GM18868 (cell line): ENCODE data around the gene CMTM7.
A peak's percentile ranks its signal among the peaks of the same experiment; 100 is the strongest.
"Not testable (repeated sequence)": the region's sequence is repeated elsewhere in the genome, so short reads cannot be mapped to it uniquely, and the experiment has no call there.

Experiments used
- ATAC-seq: cut with Tn5 transposase; IDR thresholded peaks from one replicate; pipeline ENCODE4 v1.9.1; 2021; ENCODE audit warnings: mild to moderate bottlenecking, moderate library complexity; ENCODE audit not compliant: unreplicated experiment

The CMTM7 gene

DNA sequence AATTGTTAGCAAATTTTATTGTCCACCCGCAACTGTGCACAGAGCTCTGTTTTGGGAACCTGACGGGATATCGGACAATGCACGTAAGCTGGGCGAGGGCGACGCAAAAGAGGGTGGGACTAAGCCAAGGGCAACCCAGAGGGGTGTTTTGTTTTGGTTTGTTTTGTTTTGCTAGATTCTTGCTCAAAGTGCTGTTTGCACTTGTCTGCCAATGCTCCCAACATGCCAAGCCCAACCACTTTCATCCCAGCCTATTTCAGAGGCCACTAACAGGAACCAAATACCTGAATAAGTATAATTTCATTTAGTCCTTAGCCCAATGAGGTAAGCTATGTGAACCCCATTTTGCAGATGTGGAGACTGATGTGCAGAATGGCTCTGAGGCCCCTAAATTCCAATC lies 9.7 kb upstream of the CMTM7 start:
- no peak for ATAC-seq

DNA sequence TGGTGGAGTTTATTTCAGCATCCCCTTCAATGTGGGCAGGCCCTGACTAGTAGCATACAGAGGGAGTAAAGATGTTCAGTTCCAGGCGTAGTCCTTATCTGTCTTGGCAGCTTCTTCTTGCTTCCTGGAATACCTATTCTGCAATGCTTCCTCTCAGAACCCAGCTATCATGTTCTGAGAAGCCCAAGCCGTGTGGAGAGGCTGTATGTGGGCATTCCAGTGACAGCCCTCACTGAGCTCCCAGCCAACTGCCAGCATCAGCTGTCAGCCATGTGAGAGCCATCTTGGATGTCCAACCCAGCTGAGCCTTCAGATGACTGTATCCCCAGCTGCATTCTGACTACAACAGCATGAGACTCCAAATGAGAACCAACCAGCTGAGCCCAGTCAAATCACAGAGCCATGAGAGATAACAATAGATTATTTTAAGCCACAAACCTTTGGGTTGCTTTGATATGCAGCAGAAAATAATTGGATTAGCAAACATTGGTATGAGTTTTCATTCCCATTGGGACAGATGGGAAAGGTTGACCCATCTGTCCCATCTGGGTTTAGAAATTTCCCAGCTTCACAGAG lies 8.4 kb upstream of the CMTM7 start:
- ATAC-seq, result no peak

DNA sequence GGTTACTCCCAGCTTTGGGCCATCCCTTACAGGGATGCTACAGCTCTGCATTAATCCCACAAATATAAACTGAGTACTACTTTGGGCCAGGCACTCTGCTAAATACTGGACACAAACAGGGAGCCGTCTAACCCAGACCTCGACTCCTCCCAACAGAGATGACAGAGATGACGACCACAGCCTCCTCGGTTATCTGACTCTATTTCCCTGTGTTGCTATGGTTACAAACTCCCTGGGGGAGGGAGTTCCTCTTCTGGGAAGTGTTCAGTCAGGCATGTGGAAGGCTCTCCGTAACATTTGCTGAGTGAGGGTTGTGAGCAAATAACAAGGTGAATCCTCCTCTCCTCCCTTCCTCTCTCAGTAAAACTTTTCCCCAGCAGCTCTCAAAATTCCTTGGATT lies 6.7 kb upstream of the CMTM7 start:
- no peak for ATAC-seq

DNA sequence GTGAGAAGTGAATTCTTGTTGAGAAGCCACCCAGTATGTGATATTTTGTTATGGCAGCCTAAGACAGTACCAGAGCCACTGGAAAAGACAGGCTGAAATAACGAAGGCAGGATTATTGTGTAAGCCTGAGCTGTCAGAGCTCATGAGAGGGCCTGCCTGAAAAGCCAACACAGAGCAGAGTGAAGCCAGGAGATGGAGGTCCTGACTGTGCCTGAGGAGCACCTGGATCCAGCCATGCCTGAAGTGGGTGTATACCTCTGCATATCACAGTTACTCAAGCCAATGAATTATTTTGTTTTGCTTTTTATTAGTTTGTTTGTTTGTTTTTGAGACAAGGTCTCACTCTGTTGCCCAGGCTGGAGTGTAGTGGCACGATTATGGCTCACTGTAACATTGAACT lies 4.1 kb upstream of the CMTM7 start:
- no peak for ATAC-seq

DNA sequence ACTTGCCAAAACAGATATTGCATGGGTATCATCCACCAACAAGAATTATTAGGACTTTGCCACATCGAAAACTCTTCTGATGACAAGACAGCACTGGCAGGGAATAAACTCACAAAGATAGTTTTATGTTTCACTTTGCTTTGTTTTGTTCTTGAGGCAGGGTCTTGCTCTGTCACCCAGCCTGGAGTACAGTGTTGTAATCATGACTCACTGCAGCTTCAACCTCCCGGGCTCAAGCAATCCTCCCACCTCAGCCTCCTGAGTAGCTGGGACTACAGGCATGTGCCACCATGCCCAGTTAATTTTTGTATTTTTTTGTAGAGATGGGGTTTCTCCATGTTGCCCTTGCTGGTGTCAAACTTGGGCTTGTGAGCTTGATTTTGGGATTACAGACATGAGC lies 2.1 kb upstream of the CMTM7 start:
- not testable (repeated sequence) for ATAC-seq

DNA sequence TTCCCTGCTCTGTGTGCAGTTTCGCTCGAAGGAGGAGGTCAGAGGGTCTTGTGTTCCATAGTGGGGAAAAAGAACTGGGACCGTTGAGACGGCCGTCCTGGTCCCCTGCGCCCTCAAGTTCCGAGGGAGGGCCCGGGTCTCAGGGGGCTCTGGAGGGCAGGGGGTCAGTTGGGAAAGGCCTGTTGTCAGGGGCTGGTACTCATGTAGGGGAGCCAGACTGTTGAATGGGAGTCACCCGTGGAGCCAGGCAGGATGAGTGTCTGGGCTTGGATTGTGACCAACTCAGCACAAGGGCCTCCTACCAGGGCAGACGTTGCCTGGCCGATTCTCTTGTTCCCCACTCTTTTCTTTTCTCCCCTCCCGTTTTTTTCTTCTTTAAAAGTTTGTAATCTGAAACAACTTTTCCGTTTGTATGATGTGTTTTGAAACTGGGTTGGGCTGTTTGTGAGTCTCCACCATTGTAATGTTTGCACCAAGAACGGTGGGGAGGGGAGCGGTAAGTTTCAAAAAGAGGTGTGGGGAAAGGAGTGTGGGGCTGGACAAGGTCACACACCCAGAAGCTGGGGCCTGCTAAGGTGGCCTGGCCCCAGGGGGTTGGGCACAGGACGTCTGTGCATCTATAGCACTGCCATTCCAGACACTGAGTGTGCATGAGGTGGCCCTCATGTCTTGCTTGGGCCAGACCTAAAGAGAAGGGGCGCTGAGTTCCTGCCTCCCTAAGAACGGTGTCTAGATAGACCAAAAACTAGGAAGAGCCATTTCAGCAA lies 1.1 kb downstream of the CMTM7 start:
- ATAC-seq, result no peak

DNA sequence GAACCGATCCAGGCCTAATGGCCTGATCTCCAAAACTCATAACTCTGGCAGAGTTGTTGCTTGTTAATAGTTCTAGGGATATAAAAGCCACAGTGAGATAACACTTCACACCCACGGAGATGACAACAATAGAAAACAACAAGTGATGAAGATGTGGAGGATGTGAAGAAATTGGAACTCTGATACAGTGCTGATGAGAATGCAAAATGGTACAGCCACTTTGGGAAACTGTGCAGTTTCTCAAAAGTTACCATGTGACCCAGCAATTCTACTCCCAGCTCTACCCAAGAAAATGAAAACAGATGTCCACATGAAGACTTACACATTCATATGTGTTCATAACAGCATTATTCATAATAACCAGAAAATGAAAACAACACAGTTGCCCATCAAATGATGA lies 3.8 kb downstream of the CMTM7 start:
- ATAC-seq, result no peak

DNA sequence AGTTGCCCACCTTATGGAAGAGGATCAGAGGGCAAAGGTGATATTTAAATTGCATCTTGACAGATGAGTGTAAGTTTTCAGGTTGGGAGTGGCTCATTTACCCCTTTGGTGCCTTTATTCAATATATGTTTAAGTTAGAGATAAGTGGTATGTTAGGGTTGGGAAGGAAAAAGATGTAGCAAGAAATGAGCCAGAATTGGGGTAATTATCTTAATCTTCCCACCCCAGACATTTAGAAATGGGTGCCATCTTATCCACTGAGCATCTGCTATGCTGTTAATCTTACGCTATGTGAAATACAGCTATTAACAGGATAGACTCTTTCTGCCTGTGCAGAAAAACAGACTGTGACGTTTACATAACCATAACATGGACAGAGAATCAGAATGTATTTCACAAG lies 6.3 kb downstream of the CMTM7 start:
- no peak for ATAC-seq

DNA sequence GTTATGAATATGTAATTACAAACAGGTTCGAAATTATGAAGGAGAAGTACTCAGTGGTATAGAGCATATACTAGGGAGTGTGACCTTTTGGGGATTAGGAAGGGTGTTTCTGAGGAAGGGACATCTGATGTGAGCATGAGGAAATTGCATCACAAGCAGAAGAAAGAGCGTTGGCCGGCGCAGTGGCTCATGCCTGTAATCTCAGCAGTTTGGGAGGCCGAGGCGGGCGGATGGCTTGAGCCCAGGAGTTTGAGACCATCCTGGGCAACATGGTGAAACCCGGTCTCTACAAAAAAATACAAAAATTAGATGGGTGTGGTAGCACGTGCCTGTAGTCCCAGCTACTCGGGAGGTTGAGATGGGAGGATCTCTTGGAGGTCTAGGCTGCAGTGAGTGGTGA lies 6.9 kb downstream of the CMTM7 start:
- no peak for ATAC-seq

DNA sequence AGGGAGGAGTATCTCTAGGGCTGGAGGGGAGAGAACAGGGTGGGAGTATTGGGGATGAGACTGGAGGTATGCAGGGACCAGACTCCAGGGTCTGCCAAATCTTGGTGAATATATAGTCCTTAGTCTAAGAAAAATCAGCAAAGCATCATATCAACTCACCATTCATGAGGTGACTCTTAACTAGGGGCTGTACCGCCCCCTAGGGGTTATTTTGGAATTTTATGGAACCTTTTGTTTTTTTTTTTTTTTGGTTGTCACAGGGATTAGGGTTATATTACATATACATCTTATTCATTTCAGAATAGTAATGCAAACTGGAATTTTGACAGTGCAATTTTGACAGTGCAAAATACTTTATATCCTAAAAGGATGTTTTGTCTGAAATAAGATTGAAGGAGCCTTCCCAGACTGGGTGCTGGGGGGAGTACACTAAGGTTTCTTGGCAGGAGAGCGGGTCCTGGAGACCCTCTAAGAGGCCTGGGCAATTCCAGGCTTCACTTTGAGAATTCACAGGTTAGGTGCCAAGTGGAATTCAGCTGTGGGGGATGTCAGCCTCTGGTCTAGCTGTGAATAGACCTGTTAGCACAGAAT lies 7.5 kb downstream of the CMTM7 start:
- ATAC-seq, result no peak

DNA sequence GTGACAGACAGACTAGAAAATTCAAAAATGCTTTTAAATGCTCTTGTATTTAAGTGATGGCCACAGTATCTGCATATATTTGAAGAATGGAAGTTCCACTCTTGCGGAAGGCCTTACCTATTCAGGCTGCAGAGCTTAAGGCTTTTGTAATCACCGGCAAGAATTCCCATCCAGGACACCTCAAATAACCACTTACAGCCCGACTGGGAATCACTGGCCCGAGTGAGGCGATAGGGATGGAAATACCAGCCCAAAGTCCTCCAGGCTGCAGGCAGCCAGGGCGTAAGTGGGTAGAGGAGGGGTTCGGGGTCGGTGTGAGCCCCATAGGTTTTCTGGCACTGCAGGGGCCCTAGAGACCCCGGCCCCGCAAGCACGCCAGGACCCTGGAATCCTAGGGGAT lies 9.5 kb downstream of the CMTM7 start:
- ATAC-seq, result peak; percentile 19

DNA sequence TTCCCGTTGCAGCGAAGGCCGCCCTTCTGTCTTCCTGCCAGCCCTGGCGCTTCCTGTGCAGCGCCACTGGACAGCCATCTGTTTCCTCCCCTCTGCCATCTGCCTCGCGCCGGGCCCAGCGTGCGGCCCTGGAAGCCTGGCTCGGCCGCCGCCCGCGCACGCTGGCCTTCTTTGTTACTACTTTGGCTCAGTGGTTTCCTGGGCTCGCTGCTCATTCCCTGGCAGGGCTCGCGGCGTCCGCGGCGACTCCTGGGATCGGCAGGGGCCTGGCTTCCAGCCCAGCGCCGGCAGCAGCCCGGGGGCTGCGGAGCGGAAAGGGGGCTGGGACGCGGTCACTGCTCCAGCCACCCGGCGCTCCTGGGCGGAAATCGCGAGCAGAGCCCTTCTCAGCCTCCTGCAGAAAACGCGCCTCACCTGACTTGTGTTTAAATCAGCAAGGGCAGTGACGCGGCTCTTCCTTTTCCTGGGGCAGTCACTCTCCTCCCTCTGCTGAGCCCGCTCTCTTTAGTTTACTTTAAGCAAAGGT lies 10.0 kb downstream of the CMTM7 start:
- peak; percentile 64 for ATAC-seq

DNA sequence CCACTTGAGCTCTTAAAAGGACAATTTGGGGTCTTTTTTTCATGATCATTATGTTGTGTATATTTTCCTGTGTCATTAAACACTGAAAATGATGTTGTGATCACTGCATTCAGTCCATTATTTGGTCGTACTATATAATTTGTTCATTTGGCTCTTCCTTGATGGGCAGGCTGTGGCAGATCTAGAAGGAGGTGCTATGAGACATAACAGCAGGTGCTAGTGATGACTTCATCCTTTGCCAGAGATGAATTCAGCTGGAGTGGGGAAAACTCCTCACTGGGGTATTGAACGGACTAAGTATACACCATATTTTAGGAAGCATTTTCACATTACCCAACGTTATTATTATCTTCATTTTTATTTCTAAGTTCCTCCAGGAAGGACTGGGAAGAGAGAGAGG lies 12.0 kb downstream of the CMTM7 start:
- no peak for ATAC-seq

DNA sequence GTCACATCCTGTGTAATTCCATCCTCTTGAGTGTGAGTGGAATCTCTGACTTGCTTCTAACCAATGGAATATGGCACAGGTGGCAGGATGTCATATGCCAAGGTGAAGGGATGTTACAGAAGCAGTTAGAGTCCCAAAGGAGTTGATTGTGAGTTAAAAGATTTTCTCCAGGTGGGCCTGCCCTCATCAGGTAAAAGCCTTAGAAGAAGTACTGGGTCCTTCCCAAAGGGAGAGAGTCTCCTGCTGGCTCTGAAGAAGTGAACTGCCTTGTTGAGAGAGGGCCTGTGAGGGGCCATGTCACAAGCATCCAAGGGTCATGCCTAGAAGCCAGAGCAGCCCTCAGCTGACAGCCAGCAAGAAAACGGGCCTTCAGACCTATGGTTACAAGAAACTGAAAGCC lies 13.1 kb downstream of the CMTM7 start:
- no peak for ATAC-seq

DNA sequence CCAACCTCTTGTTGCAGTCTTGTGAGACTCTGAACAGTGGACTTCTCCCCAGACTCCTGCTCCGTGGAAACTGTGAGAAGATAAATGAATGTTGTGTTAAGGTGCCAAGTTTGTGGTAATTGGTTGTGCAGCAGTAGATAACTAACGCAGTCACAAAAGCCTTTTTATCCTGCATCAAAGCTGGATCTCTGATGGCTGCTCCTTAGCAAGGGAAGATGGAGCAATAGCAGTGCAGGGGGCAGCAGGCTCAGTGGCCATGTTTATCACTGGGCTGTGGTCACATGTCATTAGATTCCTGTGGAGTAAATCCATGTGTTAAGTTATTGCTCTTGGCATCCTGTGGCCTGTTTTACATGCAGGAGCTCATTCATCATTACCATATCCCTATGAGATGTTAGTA lies 13.5 kb downstream of the CMTM7 start:
- no peak for ATAC-seq

DNA sequence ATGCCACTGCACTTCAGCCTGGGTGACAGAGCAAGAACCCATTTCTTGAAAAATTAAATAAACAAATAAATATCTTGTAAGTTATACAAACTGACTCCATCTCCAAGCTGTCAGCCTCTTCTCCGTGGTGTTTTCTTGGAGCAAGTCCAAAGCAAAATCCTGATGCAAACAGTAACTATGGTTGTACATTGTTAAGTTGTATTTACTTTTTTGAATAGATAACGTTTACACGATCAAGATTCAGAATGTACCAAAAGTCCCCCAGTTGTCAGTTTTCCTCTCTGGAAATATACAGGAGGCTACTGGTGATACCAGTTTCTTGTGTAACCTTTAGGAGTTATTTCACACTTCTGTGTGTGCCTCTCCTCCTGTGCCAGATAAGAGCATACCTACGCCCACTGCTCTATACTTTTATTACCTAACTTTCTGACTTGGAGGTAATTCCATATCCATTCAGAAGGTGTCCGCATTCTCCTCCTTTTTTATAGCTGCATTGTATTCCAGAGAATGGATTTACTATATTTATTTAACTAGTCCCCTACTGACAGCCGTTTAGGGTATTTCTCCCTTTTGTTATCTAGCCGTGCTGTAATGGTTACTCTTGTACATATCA lies 14.2 kb downstream of the CMTM7 start:
- ATAC-seq, result no peak

DNA sequence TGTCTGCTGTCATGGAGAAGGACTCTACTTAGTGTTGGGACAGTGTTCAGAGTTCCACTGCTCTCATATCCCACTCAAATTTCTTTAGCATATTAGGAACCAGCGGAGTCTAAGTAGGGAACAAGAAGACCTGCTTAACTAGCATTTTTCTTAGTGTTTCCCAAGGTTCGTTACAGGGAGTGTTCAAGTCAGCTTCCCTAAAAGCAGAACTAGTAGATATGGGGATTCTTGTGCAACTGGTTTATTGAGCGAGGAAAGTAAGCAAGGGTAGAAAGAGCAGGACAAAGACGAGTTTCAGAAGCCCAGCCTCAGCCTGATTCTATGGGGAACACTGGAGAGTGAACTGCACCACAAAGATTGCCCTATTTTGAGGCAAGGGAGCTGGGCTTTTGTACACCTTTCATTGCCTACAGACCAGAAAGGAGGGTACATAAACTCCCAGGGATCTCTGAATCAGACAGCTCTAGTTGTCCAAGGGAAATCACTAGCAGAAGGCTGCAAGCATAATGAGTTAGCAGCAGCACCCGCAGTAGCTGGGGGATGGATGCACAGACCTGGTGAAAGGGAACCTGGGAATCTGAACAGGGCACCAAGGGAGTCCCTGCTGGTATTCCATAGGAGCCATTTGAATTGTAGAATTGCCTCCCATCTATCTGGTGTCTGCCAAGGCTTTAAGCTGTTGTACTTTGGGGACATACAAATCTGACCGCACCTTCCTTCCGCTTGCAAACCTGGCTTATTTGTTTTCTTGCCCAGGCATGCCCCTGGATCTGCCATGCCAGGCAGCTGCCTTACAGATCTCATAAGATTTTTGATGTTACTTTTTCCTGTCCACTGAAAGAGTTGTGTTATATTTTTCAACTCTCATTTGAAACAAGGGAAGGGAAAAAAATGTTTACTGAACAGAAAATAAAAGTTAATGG lies 15.1 kb downstream of the CMTM7 start:
- peak; percentile 73 for ATAC-seq

DNA sequence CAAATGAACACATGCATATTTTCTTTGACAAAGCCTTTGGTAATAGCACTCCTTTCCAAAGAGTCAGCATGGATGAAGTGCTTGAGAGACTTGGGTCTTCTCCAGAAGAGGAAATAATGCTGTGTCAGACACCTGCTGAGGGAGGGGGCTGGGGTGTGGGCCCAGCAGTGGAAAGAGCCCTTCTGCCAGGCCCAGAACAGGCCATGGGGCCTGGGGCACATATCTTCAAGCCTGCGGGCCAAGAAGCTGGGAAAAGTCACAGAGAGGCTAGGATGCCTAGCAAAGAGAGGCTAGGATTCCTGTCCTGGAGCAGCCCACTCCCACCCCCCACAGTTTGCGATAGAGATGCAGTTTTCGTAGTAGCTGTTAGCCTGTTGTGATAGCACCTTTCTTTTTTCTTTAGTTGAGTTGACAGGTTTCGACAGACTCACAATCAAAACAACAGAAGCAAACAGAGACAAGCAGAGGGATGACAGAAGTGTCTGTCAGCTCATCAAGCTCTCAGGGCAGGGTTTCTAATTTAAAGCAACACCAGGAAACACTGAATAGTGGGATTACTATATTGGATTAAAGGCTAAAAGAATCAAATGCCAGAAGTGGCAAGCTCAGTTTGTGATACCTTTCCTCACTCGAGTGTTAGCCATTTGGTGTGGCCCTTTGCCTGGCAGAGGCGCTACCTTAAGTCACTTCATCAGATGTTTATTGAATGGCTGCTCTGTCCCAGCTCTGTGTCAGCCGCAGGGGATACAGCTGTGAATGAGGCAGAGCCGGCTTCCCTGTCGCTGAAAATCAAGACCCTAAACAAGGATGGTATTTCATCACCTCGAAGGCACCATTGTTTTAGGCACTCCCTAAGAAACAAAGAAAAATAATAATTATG lies 19.0 kb downstream of the CMTM7 start:
- ATAC-seq, result no peak

DNA sequence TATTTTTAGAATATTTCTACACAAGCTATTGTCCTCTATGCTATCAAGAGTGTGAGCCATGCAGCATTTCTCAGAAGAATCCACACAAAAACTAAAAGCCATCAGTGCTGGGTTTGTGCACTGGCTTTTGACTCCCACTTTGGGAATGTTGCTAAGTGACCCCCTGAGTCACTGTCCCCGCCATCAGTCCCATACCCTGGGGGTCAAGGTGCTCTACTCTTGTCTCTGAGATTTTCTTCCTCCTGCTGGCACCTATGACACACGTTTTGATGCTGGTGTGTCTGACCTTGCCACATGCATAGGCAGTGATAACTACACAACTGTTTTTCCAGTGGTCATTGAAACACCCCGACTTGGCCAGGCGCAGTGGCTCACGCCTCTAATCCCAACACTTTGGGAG lies 19.8 kb downstream of the CMTM7 start:
- no peak for ATAC-seq

DNA sequence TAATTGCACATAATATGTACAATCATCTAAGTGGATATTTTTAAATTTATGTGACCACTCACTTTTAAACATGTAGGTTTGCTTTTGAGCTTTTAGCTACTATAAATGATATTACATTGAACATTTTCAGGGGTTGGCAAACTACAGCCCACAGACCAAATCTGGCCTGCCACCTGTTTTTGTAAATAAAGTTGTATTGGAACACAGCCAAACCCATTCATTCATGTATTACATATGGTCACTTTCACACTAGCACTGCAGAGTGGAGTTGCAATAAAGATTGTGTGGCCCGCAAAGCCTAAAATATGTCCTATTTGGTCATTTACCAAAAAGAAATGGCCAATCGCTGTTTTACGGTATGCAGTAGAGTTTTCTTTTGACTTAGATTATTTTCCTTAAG lies 21.2 kb downstream of the CMTM7 start:
- no peak for ATAC-seq
